ENCODE measurements around the gene KAT6B. TPM values are rescaled to one million over a fixed set of nuclear protein-coding genes. Genes with fewer than 3 reads are reported as not detected.

Gene KAT6B
- total and polyA plus RNA-seq, 2 of the 8 experiments (the other 6 are each of a cell fraction or from before 2014, with no cell fraction given), result 7.3 to 30.8 TPM

DNA sequence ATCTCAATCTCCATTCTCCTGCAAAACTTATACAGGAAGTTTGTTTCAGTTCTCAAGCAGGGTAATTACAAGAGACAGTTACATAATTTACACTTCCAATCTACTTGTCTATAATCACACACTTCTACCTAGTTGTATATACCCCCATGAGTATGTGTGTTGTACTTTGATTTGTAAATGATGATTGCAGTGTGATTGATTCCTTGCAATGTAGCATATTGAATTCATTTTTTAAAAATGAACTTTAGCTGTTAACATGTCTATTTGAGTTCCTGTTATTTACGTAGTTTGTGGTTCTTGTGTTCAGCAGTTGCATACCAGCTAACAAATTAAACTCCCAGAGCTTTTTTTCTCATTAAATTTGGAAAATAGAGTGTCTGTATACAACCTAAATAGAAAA, 182.6 kb downstream of the KAT6B start:
- H4K8ac ChIP-seq (ENCODE audit: extremely low read depth, insufficient read depth, low read length), result no peak overlapping the region
- WGBS, 2 experiments (ENCODE audit: extremely low coverage in 1 of 2, insufficient coverage in 1 of 2, insufficient read length in 1 of 2, insufficient replicate concordance in 2 of 2, low coverage in 1 of 2, low lambda C conversion rate in 2 of 2, missing lambda C conversion rate in 1 of 2), result 75% methylated on average over 1 of the region's 1 CpG; no CpG with 5 or more reads in 1 of the 2 experiments
- H3K4me3 ChIP-seq (ENCODE audit: extremely low read depth in 1 of 4, insufficient read depth in 2 of 4, low read depth in 3 of 4, low read length in 4 of 4), result no peak overlapping the region
- no peak overlapping the region for H3K4ac ChIP-seq (replicated peaks; ENCODE audit: insufficient read length, low read depth, low read length)
- no peak overlapping the region for H2BK15ac ChIP-seq (ENCODE audit: low read length)
- H2BK120ac ChIP-seq (replicated peaks; ENCODE audit: low read depth, low read length), result no peak overlapping the region
- H3K14ac ChIP-seq (ENCODE audit: insufficient read length), result no peak overlapping the region
- FAIRE-seq, result no peak
- ChIA-PET POLR2A (ENCODE audit: partially characterized antibody) (no interaction called here), CTCF (ENCODE audit: partially characterized antibody) (interaction anchor here (1.0 to 1.7 kb wide), 5 partner anchors 11 to 254 kb away, joined by 3 to 6 read pairs (median 6); no protein-coding TSS in a partner anchor)
- H3K18ac ChIP-seq (ENCODE audit: extremely low read depth, low read length), result no peak overlapping the region
- no peak overlapping the region for H2AFZ ChIP-seq (ENCODE audit: low read length)
- no peak overlapping the region for H3K23ac ChIP-seq (ENCODE audit: insufficient read length)
- H2BK20ac ChIP-seq (ENCODE audit: low read length), result no peak overlapping the region
- H3K36me3 ChIP-seq (ENCODE audit: control insufficient read depth in 2 of 4, insufficient read depth in 4 of 4, low read length in 3 of 4), result no peaks in the 10 kb centered on the region; a peak in 1 of 8 replicates
- H3K9ac ChIP-seq (replicated peaks in 1 of 4; ENCODE audit: extremely low read depth in 1 of 4, low read depth in 3 of 4, low read length in 3 of 4), result no peak overlapping the region
- H4K91ac ChIP-seq (replicated peaks; ENCODE audit: insufficient read length, low read length), result no peak overlapping the region
- no peaks in the 10 kb centered on the region; a peak in 1 of 7 replicates for H3K4me1 ChIP-seq (replicated peaks in 1 of 4; ENCODE audit: control insufficient read depth in 3 of 4, insufficient read depth in 4 of 4, low read length in 3 of 4)
- H2BK12ac ChIP-seq (ENCODE audit: low read depth, low read length), result no peak overlapping the region
- no peak overlapping the region for H2BK5ac ChIP-seq (ENCODE audit: low read depth, low read length)
- no peaks in the 10 kb centered on the region for H3K27me3 ChIP-seq (replicated peaks in 1 of 4; ENCODE audit: control insufficient read depth in 3 of 4, extremely low read depth in 1 of 4, insufficient read depth in 3 of 4, low read length in 3 of 4)
- no peak overlapping the region for H3K4me2 ChIP-seq (ENCODE audit: insufficient read depth in 1 of 2, low read depth in 2 of 2, low read length in 2 of 2)
- DNase-seq (ENCODE audit: low read depth in 1 of 2, low spot score in 2 of 2), result no peak
- no peak overlapping the region for H4K5ac ChIP-seq (ENCODE audit: insufficient read length, low read depth, low read length)
- no peak for TF ChIP-seq CBX5 (IDR thresholded peaks at IDR 0.05; ENCODE audit: low read depth, low read length)
- no peak for TF ChIP-seq PHF8 (conservative IDR thresholded peaks at IDR 0.05; ENCODE audit: low read depth, low read length)
- TF ChIP-seq BACH1 (IDR thresholded peaks at IDR 0.05; ENCODE audit: low read length), result no peak
- TF ChIP-seq TAF1 (IDR thresholded peaks at IDR 0.05; ENCODE audit: low read depth, low read length), result no peak
- TF ChIP-seq SUZ12 (IDR thresholded peaks at IDR 0.05; ENCODE audit: low read length), result no peak
- no peaks in the 10 kb centered on the region; the same call in 1 of the 2 replicates for H3K79me1 ChIP-seq (ENCODE audit: low read depth, low read length)
- H4K20me1 ChIP-seq (replicated peaks in 1 of 2; ENCODE audit: control insufficient read depth in 1 of 2, insufficient read depth in 2 of 2, low read length in 2 of 2), result no peaks in the 10 kb centered on the region
- H3K56ac ChIP-seq (replicated peaks; ENCODE audit: insufficient read length, low read depth, low read length), result no peak overlapping the region
- H3K9me3 ChIP-seq (ENCODE audit: insufficient read depth in 2 of 2, low read depth in 1 of 2, low read length in 1 of 2), result no peaks in the 10 kb centered on the region
- H3K27ac ChIP-seq (ENCODE audit: low read depth, low read length), result no peak overlapping the region
- H3K23me2 ChIP-seq (ENCODE audit: low read depth, low read length), result no peaks in the 10 kb centered on the region
- no peak overlapping the region for H2AK5ac ChIP-seq (ENCODE audit: low read depth, low read length)
- no peaks in the 10 kb centered on the region for H3K79me2 ChIP-seq (ENCODE audit: control insufficient read depth in 1 of 2, insufficient read depth in 2 of 2, low read length in 2 of 2)

All from H1 (cell line).